Measurements from ENCODE around the gene OLAH.
"Not testable (repeated sequence)": the region's sequence is repeated elsewhere in the genome, so short reads cannot be mapped to it uniquely, and the experiment has no call there.

OLAH gene

GRCh38 chr10:15043674-15044073 is at the start of gene OLAH:
OLAH (plus strand) TSS chr10:15043943; CDS start chr10:15047289, 3,346 bp downstream.
- DNase-seq: no peak

DNA sequence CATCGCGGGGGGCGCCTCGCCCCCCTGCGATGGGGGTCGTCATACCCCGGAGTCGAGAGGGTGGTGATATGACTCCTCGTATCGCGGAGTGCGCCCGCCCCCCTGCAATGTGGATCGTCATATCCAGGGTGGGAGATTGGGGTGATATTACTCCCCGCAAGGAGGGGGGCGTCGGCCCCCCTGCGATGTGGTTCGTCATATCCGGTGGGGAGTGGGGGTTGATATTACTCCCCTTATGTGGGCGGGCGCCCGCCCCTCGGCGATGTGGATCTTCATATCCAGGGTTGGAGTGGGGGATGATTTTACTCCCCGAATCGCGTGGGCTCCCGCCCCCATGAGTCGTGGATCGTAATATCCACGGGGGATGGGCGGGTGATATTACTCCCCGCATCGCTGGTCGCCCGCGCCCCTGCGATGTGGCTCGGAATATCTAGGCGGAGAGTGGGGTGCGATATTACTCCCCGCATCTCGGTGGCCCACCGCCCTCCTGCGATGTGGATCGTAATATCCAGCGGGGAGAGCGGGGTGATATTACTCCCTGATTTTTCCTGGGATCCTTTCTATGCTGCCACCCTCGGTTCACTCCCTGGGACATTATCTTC is 47.7 kb upstream of the OLAH start:
- no peak for DNase-seq

DNA sequence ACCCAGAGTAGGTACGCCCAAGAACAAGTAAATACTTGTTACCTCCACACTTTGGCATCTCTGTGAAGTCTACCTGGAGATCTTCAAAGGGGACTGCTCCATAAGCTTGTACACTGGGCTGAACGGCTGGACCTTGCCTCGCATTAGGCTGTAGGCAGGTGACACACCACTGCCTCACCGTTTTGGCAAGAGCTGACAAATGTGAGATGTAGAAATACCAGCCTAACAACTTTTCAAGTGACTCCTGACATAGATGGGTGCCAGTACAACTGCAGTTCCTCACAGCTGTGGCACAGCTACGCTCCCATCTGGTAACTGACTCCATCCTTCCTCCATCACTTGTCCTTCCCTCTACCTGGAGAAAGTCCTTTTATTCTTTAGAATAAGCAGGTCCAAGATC is 30.2 kb upstream of the OLAH start:
- not testable (repeated sequence) for DNase-seq

DNA sequence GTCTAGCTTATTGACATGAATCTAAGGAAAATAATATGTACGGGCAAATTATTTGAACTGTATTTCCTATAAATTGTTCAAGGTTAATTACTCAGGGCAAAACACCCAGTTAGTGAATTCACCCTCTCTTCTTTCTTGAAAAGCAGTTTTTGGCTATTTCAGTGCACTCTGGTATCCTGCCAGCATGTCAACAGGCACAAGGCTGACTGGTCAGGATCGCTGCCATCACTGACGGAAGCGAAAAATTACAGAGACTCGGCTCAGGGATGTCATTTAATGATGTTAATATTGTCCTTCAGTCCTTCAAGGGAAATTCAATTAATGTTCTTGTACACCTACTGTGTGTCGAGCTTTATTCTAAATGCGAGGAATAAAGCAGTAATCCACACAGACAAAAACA is 28.3 kb upstream of the OLAH start:
- no peak for DNase-seq

DNA sequence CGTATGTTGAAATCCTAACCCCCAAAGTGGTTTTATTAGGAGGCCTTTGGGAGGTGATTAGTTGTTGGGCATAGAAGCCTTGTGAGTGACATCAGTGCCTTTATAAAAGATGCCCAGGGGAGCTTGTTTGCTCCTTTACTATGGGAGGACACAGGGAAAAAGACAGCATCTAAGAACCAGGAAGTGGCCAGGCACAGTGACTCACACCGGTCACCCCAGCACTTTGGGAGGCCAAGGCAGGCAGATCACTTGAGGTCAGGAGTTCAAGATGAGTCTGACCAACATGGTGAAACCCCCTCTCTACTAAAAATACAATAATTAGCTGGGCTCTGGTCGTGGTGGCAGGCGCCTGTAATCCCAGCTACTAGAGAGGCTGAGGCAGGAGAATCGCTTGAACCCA is 22.8 kb upstream of the OLAH start:
- DNase-seq: not testable (repeated sequence)

DNA sequence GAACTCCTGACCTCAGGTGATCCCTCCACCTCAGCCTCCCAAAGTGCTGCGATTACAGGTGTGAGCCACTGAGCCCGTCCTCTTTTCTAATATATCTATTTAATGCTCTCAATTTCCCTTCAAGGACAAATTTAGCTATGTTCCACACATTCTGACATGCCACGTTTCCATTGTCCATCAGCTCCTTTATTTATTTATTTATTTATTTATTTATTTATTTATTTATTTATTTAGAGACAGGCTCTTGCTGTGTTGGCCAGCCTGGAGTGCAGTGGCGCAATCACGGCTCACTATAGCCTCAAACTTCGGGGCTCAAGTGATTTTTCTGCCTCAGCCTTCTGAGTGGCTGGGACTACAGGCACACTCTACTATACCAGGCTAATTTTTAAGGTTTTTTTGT is 20.7 kb upstream of the OLAH start:
- DNase-seq: not testable (repeated sequence)

DNA sequence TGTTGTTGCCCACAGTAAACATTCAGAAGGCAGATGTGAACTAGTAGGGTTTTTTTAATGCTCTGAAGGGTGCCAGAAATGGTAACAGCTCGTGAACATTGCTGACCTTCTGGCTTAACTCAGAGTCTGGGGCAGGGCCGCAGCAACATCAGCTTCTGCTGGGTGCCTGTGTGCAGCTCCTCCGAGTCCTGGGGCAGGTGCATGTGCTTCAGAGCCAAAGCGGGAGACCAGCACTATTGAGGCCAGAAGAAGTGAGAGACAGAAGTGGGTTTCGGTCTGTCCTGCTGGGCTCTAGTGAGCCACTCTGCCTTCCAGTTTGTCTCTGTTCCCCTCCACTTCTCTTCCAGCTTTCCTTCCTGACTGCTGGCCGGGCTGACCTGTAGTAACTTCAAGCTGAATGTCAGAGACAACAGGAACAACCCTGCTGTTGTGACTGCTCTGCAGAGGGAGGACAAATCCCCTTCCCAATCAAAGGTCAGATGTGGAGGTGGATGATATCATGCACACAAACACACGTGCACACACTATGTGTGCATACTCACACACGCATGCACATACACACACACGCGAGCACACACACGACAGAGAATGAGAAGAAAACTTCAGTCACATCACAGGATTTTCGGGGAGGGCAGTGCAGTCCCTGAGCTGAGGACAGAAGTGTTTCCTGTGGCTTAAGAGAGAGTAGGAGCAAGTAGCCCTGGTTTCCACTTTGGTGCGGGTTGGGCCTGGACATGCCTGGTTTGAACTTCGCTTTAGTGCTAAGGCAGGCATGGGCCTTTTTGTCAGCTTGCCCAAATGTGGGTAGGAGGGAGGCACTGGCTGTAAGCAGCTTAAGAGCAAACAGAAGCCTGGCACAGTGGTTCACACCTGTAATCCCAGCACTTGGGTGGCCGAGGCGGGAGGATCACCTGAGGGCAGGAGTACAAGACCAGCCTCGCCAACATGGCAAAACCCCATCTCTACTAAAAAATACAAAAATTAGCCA is 19.4 kb upstream of the OLAH start:
- DNase-seq: not testable (repeated sequence)

- DNase-seq: not testable (repeated sequence)
Measured at GRCh38 chr10:15025040-15025439, 18.7 kb upstream of the OLAH start.

DNA sequence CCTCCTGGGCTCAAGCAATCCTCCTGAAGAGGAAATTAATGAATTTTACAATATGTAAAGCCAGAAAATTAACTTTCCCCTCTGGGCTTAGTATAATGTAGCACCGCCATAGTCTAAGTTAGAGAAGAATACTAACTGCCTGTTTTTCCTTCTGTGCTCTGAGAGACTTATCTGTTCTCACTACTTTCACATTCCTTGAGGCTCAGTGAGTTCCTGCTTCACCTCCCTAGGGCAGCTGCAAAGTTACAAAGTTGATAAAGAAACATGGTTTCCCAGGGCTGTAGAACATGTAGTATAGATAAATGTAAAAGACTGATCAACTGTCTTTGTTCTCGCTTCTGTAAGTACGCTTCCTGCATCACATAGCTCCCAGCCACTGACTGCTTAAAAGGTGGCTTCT is 16.0 kb upstream of the OLAH start:
- DNase-seq: no peak

- no peak for DNase-seq
Measured at GRCh38 chr10:15035385-15036301, 8.1 kb upstream of the OLAH start.

DNA sequence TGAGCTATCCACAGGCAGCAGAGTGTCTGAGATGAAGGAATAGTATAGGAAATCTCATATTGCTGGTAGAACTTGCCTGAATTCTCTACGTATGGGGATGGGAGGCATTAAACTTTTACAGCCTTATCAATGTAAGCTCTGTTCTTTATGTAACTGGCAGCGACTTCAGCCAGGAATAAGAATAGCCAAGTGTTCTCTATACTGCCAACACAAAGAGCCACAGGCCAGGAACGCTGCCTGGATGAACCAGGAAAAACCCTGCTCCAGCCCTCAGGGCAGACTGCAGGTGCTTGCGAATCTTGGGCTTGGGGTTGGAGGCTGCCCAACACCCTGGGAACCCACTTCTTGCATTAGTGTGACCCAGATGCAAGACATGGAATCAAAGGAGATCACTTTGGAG is 6.1 kb upstream of the OLAH start:
- no peak for DNase-seq

GRCh38 chr10:15038416-15038815 is 5.3 kb upstream of the OLAH start:
- no peak for DNase-seq

DNA sequence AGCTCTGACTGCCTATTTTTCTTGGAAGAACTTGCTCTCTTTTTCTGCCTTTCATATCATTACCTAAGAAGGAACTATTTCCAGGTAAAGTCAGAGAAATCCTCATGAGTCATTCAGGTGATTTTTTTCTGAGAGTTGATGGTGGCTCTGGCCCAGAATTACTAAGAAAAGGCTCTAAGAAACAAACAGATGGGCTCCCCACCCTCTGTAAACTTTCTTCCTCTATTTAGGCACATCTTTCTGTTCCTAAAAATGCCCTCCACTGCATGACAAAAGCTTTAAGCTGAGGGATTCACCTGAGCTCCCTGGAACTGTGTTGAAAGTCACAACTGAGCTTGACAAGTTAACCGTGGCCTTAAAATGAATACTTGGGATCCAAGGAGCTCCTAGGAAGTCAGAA is 1.6 kb downstream of the OLAH start:
- no peak for DNase-seq

- DNase-seq: no peak
Measured at GRCh38 chr10:15046626-15047025, 2.9 kb downstream of the OLAH start.

- DNase-seq: no peak
Measured at GRCh38 chr10:15049533-15049932, 5.8 kb downstream of the OLAH start.

DNA sequence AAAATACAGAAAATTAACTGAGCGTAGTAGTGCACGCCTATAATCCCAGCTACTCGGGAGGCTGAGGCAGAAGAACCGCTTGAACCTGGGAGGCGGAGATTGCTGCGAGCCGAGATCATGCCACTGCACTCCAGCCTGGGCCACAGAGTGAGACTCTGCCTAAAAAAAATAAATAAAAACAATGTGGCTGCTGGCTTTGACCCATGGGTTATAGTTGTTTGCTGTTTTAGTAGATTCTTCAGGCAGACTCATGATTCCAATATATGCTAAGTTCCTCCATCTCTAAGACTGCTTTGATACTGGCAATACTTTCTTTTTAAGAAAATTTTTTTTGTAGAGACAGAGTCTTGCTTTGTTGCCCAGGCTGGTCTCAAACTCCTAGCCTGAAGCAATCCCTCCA is 8.4 kb downstream of the OLAH start:
- no peak for DNase-seq

GRCh38 chr10:15053061-15053460 is 9.3 kb downstream of the OLAH start:
- DNase-seq: no peak

DNA sequence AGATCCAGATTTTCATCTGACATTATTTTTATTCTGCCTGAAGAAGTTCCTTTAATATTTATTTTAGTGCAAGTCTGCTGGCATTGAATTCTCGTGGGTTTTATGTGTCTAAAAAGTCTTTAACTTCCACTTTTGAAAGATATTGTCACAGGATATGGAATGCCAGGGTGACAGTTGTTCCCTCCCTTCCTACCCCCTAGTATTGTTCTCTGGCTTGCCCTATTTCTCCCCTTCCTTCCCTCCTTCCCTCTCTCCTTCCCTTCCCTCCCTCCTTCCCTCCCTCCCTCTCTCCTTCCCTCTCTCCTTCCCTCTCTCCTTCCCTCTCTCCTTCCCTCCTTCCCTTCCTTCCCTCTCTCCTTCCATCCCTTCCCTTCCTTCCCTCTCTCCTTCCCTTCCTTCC is 14.9 kb downstream of the OLAH start:
- DNase-seq: no peak

DNA sequence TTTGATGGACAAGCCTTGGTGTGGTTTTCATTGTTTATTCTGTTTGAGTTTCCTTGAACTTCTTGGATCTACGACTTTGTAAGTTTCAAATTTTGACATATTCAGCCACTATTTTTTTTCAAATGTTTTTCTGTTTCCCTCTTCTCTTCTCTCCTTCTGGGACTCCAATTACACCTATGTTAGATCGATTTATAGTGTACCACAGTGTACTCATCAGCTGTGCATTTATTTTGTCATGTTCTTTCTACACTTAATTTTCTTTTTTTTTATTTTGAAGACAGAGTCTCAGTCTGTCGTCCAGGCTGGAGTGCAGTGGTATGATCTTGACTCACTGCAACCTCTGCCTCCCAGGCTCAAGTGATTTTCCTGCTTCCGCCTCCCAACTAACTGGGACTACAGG is 16.2 kb downstream of the OLAH start:
- no peak for DNase-seq

DNA sequence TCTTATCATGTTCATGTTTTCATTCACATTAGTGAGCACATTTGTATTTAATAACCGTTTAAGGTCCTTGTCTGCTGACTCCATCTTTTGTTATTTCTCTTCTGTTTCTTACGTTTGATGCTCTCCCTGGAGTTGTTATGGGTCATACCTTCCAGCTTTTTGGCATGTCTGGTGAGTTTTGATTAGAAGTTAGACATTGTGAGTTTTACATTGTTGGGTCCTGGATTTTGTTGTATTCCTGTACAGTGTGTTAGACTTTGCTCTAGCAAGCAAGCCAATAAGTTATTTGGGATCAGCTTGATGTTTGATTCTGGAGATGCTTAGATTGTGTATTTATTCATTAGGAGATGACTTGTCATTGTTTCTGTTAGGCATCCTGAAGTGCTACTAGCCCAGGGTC is 16.9 kb downstream of the OLAH start:
- DNase-seq: no peak

- DNase-seq: no peak
Measured at GRCh38 chr10:15067154-15067553, 23.4 kb downstream of the OLAH start.

- no peak for DNase-seq
Measured at GRCh38 chr10:15068802-15069201, 25.1 kb downstream of the OLAH start.

- no peak for DNase-seq
Measured at GRCh38 chr10:15069230-15069629, 25.5 kb downstream of the OLAH start.

Data from stimulated activated CD8-positive, alpha-beta memory T cell treated with anti-CD3 and anti-CD28 coated beads, Interleukin-4, amount 100 ng/mL, for 48 hours (primary cell).